ENCODE data around the gene AQP12A. TPM values are rescaled to one million over a fixed set of nuclear protein-coding genes. Genes with fewer than 3 reads are reported as not detected.

The AQP12A gene
- total and polyA plus RNA-seq, 5 donors from 2014 or later: not detected

- Mint-ChIP-seq H3K27ac (no peak overlapping the region), H3K27me3 (no peaks in the 10 kb centered on the region)
These were observed 35.8 kb downstream of the AQP12A start for GRCh38 chr2:240727439-240727838.

DNA sequence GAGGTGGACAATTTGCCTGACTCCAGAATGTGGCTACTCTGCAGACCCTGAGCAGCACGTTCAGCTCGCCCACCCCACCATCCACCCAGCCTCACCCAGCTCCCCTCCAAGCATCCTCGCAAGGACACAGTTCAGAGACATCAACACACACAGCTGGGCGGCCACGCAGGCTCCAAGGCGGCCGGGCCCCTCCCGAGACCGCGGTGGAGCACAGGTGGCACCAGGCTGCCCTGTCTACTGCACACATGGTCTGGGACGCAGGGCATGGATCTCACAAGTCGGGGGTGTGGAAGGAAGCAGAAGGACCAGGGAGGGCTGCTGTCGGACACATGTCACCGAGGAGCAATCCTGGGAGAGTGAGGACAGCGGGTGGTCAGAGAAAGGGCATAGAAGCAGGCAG is 36.2 kb downstream of the AQP12A start:
- Mint-ChIP-seq H3K27me3 (no peaks in the 10 kb centered on the region), H3K4me1 (no peaks in the 10 kb centered on the region), H3K4me3 (no peak overlapping the region), H3K27ac (no peak overlapping the region), H3K9me3 (no peaks in the 10 kb centered on the region), H3K36me3 (no peaks in the 10 kb centered on the region)
- Histone ChIP-seq H3K27ac (ENCODE audit: insufficient read depth, low read length, poor library complexity, severe bottlenecking) (no peak overlapping the region), H3K36me3 (ENCODE audit: control insufficient read depth, insufficient read depth, low read length) (no peaks in the 10 kb centered on the region), H3K27me3 (ENCODE audit: control insufficient read depth, insufficient read depth, low read length) (no peaks in the 10 kb centered on the region), H3K4me3 (ENCODE audit: low read depth, low read length) (no peak overlapping the region), H3K4me1 (ENCODE audit: control insufficient read depth, insufficient read depth, low read length, poor library complexity, severe bottlenecking) (no peaks in the 10 kb centered on the region), H3K9me3 (ENCODE audit: control insufficient read depth in 2 of 2, low read length in 2 of 2) (no peaks in the 10 kb centered on the region)
- ATAC-seq (ENCODE audit: low read depth in 2 of 2) (no peak), DNase-seq (no peak)

More at GRCh38 chr2:240727439-240727838, 35.8 kb downstream of the AQP12A start:
- Histone ChIP-seq H3K4me3 (ENCODE audit: low read depth, low read length) (no peak overlapping the region), H3K27me3 (ENCODE audit: control insufficient read depth, insufficient read depth, low read length) (no peaks in the 10 kb centered on the region), H3K27ac (ENCODE audit: insufficient read depth, low read length, poor library complexity, severe bottlenecking) (no peak overlapping the region), H3K4me1 (ENCODE audit: control insufficient read depth, insufficient read depth, low read length, poor library complexity, severe bottlenecking) (no peaks in the 10 kb centered on the region), H3K9me3 (ENCODE audit: control insufficient read depth in 2 of 2, low read length in 2 of 2) (no peaks in the 10 kb centered on the region), H3K36me3 (ENCODE audit: control insufficient read depth, insufficient read depth, low read length) (no peaks in the 10 kb centered on the region)
- Mint-ChIP-seq H3K36me3 (no peaks in the 10 kb centered on the region), H3K9me3 (no peaks in the 10 kb centered on the region), H3K4me1 (no peaks in the 10 kb centered on the region), H3K4me3 (no peak overlapping the region)
- DNase-seq (no peak), ATAC-seq (ENCODE audit: low read depth in 2 of 2) (no peak)

- DNase-seq (no peak), ATAC-seq (ENCODE audit: low read depth in 2 of 2) (no peak)
- no peak overlapping the region for H3K27ac ChIP-seq (ENCODE audit: insufficient read depth, low read length, poor library complexity, severe bottlenecking)
- Mint-ChIP-seq H3K27me3 (no peaks in the 10 kb centered on the region), H3K9me3 (no peaks in the 10 kb centered on the region), H3K4me1 (no peaks in the 10 kb centered on the region), H3K36me3 (no peaks in the 10 kb centered on the region), H3K4me3 (no peak overlapping the region), H3K27ac (no peak overlapping the region)
- no peaks in the 10 kb centered on the region for H3K4me1 ChIP-seq (ENCODE audit: control insufficient read depth, insufficient read depth, low read length, poor library complexity, severe bottlenecking)
- H3K9me3 ChIP-seq (ENCODE audit: control insufficient read depth in 2 of 2, low read length in 2 of 2): no peaks in the 10 kb centered on the region
- H3K4me3 ChIP-seq (ENCODE audit: low read depth, low read length): no peak overlapping the region
- no peaks in the 10 kb centered on the region for H3K36me3 ChIP-seq (ENCODE audit: control insufficient read depth, insufficient read depth, low read length)
- no peaks in the 10 kb centered on the region for H3K27me3 ChIP-seq (ENCODE audit: control insufficient read depth, insufficient read depth, low read length)
These were observed 36.7 kb downstream of the AQP12A start for GRCh38 chr2:240728361-240728760.

GRCh38 chr2:240728827-240729226 is 37.2 kb downstream of the AQP12A start:
- Mint-ChIP-seq H3K27ac (peak overlapping the region in 1 of 3 donors; percentile 20), H3K4me3 (no peak overlapping the region)

GRCh38 chr2:240730501-240731177 is 39.0 kb downstream of the AQP12A start:
- Histone ChIP-seq H3K27me3 (ENCODE audit: control insufficient read depth, insufficient read depth, low read length) (no peaks in the 10 kb centered on the region), H3K9me3 (ENCODE audit: control insufficient read depth in 2 of 2, low read length in 2 of 2) (no peaks in the 10 kb centered on the region), H3K4me1 (ENCODE audit: control insufficient read depth, insufficient read depth, low read length, poor library complexity, severe bottlenecking) (no peaks in the 10 kb centered on the region), H3K4me3 (ENCODE audit: low read depth, low read length) (no peak overlapping the region), H3K27ac (ENCODE audit: insufficient read depth, low read length, poor library complexity, severe bottlenecking) (no peak overlapping the region), H3K36me3 (ENCODE audit: control insufficient read depth, insufficient read depth, low read length) (no peaks in the 10 kb centered on the region)
- no peak overlapping the region for H3K27ac Mint-ChIP-seq
- no peaks in the 10 kb centered on the region for H3K36me3 Mint-ChIP-seq
- peaks cover 0 to 2% (median 0%) of the 10 kb centered on the region in 4 donors for H3K4me1 Mint-ChIP-seq
- no peak for DNase-seq
- H3K4me3 Mint-ChIP-seq: no peak overlapping the region
- H3K27me3 Mint-ChIP-seq: no peaks in the 10 kb centered on the region
- no peak for ATAC-seq (ENCODE audit: low read depth in 2 of 2)
- H3K9me3 Mint-ChIP-seq: no peaks in the 10 kb centered on the region

More at GRCh38 chr2:240728827-240729226, 37.2 kb downstream of the AQP12A start:
- Histone ChIP-seq H3K9me3 (ENCODE audit: control insufficient read depth in 2 of 2, low read length in 2 of 2) (no peaks in the 10 kb centered on the region), H3K4me3 (ENCODE audit: low read depth, low read length) (no peak overlapping the region), H3K36me3 (ENCODE audit: control insufficient read depth, insufficient read depth, low read length) (no peaks in the 10 kb centered on the region), H3K27ac (ENCODE audit: insufficient read depth, low read length, poor library complexity, severe bottlenecking) (no peak overlapping the region), H3K27me3 (ENCODE audit: control insufficient read depth, insufficient read depth, low read length) (no peaks in the 10 kb centered on the region), H3K4me1 (ENCODE audit: control insufficient read depth, insufficient read depth, low read length, poor library complexity, severe bottlenecking) (no peaks in the 10 kb centered on the region)
- DNase-seq: no peak
- Mint-ChIP-seq H3K9me3 (no peaks in the 10 kb centered on the region), H3K36me3 (no peaks in the 10 kb centered on the region), H3K4me1 (peaks cover 0 to 2% (median 0%) of the 10 kb centered on the region in 4 donors), H3K27me3 (no peaks in the 10 kb centered on the region)
- ATAC-seq (ENCODE audit: low read depth in 2 of 2): no peak

DNA sequence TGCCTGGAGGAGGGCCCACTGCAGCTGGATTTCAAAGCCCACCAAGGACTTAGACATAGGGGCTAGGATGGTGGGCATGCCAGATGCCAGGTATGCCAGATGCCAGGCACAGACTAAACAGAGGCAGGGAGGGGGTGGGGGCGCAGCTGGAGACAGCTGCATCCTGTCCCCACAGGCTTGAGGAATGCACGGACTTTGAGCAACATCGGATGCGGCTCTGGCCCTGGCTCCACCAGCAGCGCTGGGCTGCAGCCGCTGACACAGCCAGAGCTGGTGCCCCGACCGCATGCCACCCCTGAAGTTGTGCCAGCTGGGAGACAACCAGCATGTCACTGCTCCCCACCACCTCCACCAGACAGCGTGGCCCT is 39.5 kb downstream of the AQP12A start:
- Histone ChIP-seq H3K27me3 (ENCODE audit: control insufficient read depth, insufficient read depth, low read length) (no peaks in the 10 kb centered on the region), H3K27ac (ENCODE audit: insufficient read depth, low read length, poor library complexity, severe bottlenecking) (no peak overlapping the region), H3K4me1 (ENCODE audit: control insufficient read depth, insufficient read depth, low read length, poor library complexity, severe bottlenecking) (no peaks in the 10 kb centered on the region), H3K9me3 (ENCODE audit: control insufficient read depth in 2 of 2, low read length in 2 of 2) (no peaks in the 10 kb centered on the region), H3K36me3 (ENCODE audit: control insufficient read depth, insufficient read depth, low read length) (no peaks in the 10 kb centered on the region), H3K4me3 (ENCODE audit: low read depth, low read length) (no peak overlapping the region)
- no peaks in the 10 kb centered on the region for H3K9me3 Mint-ChIP-seq
- no peak overlapping the region for H3K4me3 Mint-ChIP-seq
- no peak for ATAC-seq (ENCODE audit: low read depth in 2 of 2)
- H3K27me3 Mint-ChIP-seq: no peaks in the 10 kb centered on the region
- peaks cover 0 to 2% (median 0%) of the 10 kb centered on the region in 4 donors for H3K4me1 Mint-ChIP-seq
- H3K27ac Mint-ChIP-seq: no peak overlapping the region
- no peak for DNase-seq
- no peaks in the 10 kb centered on the region for H3K36me3 Mint-ChIP-seq

DNA sequence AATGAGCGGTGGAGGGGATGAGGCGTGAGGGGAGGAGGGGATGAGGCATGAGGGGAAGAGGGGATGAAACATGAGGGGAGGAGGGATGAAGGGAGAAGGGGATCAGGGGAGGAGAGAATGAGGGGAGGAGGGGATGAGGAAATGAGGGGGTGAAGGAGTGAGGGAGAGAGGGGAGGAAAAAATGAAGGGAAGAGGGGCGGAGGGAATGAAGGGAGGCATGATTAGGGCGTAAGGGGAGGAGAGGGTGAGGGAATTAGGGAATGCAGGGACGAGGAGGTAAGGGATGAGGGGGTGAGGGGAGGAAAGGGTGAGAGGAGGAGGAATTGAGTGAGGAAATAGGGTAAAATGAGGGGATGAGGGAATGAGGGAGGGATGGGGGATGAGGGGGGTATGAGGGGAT is 40.5 kb downstream of the AQP12A start:
- Histone ChIP-seq H3K4me1 (ENCODE audit: control insufficient read depth, insufficient read depth, low read length, poor library complexity, severe bottlenecking) (no peaks in the 10 kb centered on the region), H3K27ac (ENCODE audit: insufficient read depth, low read length, poor library complexity, severe bottlenecking) (no peak overlapping the region), H3K4me3 (ENCODE audit: low read depth, low read length) (no peak overlapping the region), H3K9me3 (ENCODE audit: control insufficient read depth in 2 of 2, low read length in 2 of 2) (no peaks in the 10 kb centered on the region), H3K27me3 (ENCODE audit: control insufficient read depth, insufficient read depth, low read length) (no peaks in the 10 kb centered on the region), H3K36me3 (ENCODE audit: control insufficient read depth, insufficient read depth, low read length) (no peaks in the 10 kb centered on the region)
- H3K36me3 Mint-ChIP-seq: no peaks in the 10 kb centered on the region
- no peaks in the 10 kb centered on the region for H3K27me3 Mint-ChIP-seq
- ATAC-seq (ENCODE audit: low read depth in 2 of 2) (no peak), DNase-seq (no peak)
- peaks cover 0 to 2% (median 0%) of the 10 kb centered on the region in 4 donors for H3K4me1 Mint-ChIP-seq
- no peaks in the 10 kb centered on the region for H3K9me3 Mint-ChIP-seq
- no peak overlapping the region for H3K27ac Mint-ChIP-seq
- H3K4me3 Mint-ChIP-seq: no peak overlapping the region

- no peaks in the 10 kb centered on the region for H3K36me3 Mint-ChIP-seq
- DNase-seq (no peak), ATAC-seq (ENCODE audit: low read depth in 2 of 2) (no peak)
- Histone ChIP-seq H3K27me3 (ENCODE audit: control insufficient read depth, insufficient read depth, low read length) (no peaks in the 10 kb centered on the region), H3K9me3 (ENCODE audit: control insufficient read depth in 2 of 2, low read length in 2 of 2) (no peaks in the 10 kb centered on the region), H3K4me3 (ENCODE audit: low read depth, low read length) (no peak overlapping the region), H3K27ac (ENCODE audit: insufficient read depth, low read length, poor library complexity, severe bottlenecking) (no peak overlapping the region), H3K36me3 (ENCODE audit: control insufficient read depth, insufficient read depth, low read length) (no peaks in the 10 kb centered on the region), H3K4me1 (ENCODE audit: control insufficient read depth, insufficient read depth, low read length, poor library complexity, severe bottlenecking) (no peaks in the 10 kb centered on the region)
- no peaks in the 10 kb centered on the region for H3K9me3 Mint-ChIP-seq
- no peak overlapping the region for H3K27ac Mint-ChIP-seq
- no peaks in the 10 kb centered on the region for H3K27me3 Mint-ChIP-seq
- peaks cover 0 to 2% (median 0%) of the 10 kb centered on the region in 4 donors for H3K4me1 Mint-ChIP-seq
- H3K4me3 Mint-ChIP-seq: no peak overlapping the region
These were observed 41.4 kb downstream of the AQP12A start for GRCh38 chr2:240732911-240733622.

Measured in CD4-positive, CD25-positive, alpha-beta regulatory T cell (primary cell).